HG03342 (cell line): Measurements from ENCODE around the gene SPEN.

ENCODE experiments used
- ATAC-seq: cut with Tn5 transposase; IDR thresholded peaks from one replicate; pipeline ENCODE4 v1.9.1; 2021; ENCODE audit warnings: mild to moderate bottlenecking, moderate library complexity; ENCODE audit not compliant: unreplicated experiment

SPEN gene

DNA sequence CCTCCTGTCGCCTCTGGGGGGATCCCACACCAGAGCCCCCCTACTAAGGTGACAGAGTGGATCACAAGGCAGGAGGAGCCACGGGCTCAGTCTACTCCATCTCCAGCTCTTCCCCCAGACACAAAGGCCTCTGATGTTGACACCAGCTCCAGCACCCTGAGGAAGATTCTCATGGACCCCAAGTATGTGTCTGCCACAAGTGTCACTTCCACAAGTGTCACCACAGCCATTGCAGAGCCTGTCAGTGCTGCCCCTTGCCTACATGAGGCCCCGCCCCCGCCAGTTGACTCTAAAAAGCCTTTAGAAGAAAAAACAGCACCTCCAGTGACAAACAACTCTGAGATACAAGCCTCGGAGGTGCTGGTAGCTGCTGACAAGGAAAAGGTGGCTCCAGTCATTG lies 86.2 kb downstream of the SPEN start:
- ATAC-seq, result no peak

DNA sequence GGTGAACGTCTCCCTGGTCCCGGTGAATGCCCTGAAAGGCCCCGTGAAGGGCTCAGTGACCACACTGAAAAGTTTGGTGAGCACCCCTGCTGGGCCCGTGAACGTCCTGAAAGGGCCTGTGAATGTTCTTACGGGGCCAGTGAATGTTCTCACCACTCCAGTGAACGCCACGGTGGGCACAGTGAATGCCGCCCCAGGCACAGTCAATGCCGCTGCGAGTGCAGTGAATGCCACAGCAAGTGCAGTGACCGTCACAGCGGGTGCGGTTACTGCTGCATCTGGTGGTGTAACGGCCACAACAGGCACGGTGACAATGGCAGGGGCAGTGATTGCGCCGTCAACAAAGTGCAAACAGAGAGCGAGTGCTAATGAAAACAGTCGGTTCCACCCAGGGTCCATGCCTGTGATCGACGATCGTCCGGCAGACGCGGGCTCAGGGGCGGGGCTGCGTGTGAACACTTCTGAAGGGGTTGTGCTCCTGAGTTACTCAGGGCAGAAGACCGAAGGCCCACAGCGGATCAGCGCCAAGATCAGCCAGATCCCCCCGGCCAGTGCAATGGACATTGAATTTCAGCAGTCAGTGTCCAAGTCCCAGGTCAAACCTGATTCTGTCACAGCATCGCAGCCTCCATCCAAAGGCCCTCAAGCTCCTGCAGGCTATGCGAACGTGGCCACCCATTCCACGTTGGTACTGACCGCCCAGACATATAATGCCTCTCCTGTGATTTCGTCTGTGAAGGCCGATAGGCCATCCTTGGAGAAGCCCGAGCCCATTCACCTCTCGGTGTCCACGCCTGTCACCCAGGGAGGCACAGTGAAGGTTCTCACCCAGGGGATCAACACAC lies 86.9 kb downstream of the SPEN start:
- no peak for ATAC-seq

DNA sequence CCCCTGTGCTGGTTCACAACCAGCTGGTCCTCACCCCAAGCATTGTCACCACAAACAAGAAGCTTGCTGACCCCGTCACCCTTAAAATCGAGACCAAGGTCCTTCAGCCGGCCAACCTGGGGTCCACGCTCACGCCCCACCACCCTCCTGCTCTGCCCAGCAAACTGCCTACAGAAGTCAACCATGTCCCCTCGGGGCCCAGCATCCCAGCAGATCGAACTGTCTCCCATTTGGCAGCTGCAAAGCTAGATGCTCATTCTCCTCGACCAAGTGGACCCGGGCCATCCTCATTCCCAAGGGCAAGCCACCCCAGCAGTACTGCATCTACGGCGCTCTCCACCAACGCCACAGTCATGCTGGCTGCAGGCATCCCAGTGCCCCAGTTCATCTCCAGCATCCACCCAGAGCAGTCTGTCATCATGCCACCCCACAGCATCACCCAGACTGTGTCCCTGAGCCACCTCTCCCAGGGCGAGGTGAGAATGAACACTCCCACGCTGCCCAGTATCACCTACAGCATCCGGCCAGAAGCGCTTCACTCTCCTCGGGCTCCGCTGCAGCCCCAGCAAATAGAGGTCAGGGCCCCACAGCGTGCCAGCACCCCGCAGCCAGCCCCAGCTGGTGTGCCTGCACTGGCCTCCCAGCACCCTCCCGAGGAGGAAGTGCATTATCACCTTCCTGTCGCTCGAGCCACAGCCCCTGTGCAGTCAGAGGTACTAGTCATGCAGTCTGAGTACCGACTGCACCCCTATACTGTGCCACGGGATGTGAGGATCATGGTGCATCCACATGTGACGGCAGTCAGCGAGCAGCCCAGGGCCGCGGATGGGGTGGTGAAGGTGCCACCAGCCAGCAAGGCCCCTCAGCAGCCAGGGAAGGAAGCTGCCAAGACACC lies 87.8 kb downstream of the SPEN start:
- no peak for ATAC-seq

DNA sequence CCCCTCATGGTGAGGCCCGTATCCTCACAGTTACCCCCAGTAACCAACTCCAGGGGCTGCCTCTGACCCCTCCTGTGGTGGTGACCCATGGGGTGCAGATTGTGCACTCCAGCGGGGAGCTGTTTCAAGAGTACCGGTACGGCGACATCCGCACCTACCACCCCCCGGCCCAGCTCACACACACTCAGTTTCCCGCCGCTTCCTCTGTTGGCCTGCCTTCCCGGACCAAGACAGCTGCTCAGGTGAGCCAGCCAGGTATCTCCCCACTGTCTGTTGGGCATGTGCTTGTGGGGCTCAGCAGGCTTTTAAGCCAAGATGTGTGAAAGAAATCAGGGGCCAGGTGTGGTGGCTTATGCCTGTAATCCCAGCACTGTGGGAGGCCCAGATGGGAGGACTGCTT lies 88.5 kb downstream of the SPEN start:
- ATAC-seq, result no peak

DNA sequence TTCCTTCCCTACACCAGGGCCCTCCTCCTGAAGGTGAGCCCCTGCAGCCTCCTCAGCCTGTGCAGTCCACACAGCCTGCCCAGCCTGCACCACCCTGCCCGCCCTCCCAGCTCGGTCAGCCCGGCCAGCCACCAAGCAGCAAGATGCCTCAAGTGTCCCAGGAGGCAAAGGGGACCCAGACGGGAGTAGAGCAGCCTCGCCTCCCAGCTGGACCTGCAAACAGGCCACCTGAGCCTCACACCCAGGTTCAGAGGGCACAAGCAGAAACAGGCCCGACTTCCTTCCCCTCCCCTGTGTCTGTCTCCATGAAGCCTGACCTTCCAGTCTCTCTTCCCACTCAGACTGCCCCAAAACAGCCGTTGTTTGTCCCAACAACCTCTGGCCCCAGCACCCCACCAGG lies 89.6 kb downstream of the SPEN start:
- ATAC-seq, result no peak

DNA sequence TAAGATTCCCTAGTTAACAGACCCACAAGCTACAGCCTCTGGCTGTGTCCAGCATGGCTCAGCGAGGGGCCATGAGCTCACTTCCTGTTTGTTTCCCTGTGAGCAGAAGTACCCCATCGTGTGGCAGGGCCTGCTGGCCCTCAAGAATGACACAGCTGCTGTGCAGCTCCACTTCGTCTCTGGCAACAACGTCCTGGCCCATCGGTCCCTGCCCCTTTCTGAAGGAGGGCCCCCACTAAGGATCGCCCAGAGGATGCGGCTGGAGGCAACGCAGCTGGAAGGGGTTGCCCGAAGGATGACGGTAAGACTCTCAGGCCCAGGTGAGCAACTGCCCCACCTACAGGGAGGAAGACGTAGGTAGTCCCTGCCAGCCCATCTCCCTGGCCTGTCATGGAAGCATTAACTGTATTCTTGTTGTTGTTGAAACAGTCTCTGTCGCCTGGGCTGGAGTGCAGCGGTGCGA lies 90.2 kb downstream of the SPEN start:
- ATAC-seq, result no peak

DNA sequence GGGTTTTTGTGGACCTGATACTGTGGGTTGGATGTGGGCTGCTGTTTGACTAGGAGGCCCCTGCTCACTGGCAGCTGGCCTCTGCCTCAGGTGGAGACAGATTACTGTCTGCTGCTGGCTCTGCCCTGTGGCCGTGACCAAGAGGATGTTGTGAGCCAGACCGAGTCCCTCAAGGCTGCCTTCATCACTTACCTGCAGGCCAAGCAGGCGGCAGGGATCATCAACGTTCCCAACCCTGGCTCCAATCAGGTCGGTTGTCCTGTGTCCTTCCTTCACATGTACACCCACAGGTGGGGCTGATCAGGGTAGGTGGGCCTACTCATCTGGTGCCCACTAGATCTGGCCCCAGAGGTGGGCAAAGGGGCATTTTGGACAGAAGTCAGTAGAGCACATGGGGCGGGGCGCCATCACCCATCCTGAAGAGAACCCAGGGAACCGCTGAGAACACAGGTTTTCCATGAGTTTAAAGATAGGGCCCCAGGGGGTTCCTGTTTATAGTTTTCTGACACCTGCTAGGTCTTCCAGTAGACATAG lies 91.2 kb downstream of the SPEN start:
- ATAC-seq, result no peak

DNA sequence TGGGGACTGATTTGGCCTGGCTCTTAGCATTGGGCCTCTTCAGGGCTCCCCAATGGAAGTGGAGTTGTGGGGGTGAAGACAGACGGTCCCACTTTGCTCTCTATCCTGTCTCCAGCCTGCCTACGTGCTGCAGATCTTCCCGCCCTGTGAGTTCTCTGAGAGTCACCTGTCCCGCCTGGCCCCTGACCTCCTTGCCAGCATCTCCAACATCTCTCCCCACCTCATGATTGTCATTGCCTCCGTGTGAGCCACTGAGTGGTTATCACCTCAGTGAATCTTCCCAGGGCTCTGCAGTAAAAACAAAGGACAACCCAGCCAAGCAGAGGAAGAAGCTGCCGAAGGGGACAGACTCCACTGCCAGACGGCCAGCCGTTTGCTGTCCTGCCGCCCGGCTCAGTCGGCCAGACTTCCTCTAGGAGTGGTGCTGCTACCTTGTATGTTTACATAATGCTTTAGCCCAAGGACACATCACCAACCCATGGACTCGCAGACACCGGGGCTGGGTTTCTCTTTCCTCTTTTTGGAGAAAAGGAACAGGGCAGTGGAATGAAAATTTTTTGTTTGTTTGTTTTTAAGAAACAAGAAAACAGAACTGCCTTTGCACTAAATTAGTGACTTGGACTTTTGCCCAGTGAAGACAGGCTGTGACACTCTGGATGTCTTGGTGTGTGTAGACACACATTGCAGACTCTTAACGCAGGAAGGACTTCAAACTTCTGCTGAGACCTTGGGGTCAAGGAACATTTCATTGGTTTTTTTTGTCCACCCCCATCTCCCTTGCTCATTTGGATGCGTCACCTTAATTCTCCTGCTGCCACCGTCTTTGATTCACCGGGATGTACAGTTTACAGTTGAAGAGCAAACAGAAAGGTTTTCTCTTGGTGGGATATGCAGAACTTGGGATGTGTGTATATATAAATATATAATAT lies 91.9 kb downstream of the SPEN start:
- no peak for ATAC-seq

DNA sequence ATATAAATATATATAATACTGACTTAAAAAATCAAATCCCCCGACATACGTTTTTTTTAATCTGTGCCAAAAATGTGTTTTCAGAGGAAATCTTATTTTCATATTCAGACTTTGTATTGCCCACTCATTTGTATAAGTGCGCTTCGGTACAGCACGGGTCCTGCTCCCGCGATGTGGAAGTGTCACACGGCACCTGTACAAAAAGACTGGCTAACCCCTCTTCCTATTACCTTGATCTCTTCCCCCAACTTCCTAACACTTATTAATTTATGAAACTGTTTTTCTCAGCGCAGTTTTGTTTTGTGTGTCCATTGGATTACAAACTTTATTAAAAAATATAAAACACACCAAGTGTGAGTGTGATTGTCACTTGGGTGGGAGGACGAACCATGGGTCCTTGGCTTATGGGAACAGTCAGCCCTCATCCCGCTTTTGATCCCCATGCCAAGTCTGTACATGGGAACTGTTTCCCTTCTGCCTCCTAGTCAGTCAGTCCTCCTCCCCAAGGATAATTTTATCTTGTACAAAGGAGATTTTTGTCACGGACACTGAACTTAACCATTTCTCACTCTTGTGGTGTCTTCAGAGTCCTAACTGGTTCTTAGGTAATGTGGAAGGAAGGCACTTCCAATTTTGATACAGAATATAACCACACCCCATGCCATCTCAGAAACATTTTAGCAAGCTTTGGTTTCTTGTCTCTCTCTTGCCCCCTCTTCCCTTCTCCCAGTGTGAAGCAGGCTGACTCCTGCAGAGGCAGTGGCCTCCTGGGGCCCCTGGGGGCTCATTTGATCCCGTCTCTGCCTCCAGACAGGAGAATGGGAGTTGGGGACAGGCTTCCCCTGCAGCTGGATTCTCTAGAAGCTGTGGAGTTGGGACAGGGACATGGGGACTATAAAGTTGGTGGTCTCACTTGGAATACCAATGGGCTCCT lies 92.9 kb downstream of the SPEN start:
- ATAC-seq, result no peak

DNA sequence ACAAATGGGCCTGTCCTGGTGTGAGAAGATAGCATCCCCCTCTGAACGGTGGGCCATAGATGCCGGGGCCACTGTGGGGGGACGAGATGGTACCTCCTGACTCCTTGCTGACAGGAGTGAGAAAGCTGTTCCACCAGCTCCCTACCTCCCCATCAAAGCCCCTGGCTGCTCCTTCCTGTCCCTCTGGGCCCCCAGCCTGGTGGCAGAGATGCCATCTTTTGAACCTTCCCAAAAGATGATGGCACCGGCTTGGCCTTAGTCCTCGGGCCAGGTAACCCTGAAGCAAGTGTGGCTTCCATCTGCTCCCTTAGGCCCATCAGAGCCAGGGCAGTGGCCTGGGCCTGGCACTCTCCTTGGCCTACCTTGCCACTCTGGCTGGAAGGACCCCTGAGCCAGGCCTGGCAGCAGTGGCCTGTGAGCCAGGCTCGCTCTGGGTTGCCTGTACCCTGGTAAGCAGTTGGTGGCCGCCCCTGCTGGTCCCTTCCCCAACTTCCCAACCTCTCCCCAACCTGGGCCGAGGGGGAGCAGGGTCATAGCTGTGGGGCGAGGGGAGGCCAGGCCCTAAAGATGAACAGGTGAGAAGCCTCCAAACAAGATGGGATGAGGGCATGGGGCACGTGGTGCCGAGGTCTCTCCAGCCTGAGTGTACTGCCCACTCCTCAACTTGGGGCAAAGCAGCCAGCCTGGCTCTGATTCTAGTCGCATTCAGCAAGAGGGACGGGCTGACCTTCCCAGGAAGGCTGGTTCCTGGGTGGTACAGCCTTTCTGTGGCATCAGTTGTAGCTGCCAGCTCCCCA lies 93.7 kb downstream of the SPEN start:
- no peak for ATAC-seq

DNA sequence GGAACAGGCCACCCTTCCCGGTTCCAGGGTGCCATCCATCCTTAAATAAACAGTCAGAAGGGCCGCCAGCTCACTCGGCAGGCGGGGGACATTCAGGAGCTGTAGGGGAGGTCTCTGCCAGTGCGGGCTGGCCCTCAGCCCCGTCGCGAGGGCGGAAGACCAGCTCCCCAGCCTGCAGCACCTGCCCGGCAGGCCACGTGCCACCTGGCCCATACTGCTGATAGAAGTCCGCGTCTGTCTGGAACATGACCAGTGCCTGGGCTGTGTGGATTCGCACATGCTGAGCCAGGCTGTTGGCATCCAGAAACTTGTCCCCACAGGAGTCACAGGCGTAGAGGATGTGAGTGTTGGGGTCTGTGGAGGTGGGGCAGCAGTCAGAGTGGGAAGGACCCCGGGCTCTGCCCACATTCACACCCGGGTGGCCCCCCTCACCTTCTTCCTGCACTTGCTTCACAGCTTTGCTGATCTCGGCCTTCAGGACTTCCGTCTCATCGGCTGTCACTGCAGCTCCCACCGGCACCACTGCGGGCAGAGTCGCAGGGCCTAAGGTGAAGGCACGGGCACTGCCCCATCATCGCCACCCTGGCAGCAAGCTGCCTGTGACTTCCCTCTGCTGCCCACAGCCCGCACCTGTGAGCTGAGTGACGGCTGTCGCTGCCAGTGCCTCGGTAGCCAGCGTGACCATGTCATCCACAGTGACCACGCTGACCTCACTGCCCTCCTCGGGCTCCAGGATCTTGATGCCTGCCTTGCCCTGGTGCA lies 94.6 kb downstream of the SPEN start:
- ATAC-seq, result no peak

DNA sequence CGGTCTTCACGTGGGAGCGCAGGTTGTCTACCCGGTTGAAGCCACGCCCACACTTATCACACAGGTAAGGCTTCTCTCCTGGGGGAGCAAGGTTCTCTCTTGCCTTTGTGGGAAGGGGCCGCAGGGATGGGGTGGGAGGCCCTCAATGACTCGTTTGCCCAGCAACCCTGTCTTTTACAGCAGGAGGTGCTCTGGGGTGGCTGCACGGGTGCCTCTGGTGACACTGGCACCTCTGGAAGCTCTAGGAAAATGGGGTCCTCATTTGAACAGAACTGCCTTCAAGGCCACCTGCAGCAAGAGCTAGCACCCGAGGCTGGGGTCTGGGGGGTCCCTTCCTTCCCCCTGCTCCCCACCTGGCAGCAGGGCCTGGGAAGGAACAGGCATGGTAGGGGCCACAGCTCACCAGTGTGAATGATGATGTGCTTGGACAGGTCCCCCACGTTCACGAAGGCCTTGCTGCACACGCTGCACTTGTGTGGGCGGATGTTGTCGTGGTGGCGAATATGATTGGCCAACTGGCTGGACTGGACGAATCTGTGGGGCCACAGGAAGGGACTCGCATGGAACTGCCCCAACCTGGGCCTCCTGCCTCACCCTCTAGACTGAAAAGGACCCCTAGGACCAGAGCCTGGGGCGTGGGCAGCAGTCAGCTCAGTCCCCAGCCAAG lies 95.3 kb downstream of the SPEN start:
- no peak for ATAC-seq

DNA sequence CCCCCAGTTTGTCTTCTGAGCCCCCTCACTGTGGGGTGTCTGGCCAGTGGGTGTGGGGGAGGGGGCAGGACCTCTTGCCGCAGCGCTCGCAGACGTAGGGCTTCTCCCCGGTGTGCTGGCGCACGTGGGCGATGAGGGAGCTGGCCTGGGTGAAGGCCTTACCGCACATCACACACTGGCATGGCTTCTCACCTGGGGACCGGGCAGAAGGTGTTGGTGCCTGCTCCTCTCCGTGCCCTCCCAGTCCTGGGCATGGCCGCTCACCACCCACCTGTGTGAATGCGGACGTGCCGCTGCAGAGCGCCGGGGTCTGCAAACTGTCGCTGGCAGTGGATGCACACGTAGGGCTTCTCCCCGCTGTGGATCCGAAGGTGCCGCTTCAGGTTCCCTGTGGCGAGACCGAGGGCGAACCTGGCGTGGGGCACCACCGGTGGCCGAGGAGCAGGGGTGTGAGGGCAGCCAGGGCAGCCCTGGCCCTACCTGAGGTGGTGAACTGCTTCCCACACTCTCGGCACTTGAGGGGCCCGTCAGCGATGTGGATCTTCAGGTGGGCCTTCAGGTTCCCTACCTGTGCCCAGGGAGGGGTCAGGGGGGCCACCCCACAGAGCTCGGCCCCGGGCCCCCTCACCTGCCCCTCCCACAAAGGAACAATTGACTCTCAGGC lies 96.0 kb downstream of the SPEN start:
- no peak for ATAC-seq

DNA sequence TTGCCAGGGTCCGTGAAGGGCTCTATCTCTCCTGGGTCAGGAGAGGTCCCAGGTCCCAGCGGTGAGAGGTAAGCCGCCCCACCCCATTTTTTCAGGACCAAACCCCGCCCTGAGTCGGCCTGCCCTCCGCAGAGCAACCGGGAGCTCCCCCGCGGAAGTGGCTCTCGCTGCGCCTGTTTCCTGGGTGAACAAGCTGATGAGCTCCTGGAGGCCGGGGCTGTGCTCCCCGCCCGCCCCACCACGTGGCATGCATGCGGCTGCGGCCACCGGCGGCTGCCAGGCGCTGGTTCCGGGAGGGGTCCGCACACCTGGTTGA lies 96.4 kb downstream of the SPEN start:
- ATAC-seq, result no peak

DNA sequence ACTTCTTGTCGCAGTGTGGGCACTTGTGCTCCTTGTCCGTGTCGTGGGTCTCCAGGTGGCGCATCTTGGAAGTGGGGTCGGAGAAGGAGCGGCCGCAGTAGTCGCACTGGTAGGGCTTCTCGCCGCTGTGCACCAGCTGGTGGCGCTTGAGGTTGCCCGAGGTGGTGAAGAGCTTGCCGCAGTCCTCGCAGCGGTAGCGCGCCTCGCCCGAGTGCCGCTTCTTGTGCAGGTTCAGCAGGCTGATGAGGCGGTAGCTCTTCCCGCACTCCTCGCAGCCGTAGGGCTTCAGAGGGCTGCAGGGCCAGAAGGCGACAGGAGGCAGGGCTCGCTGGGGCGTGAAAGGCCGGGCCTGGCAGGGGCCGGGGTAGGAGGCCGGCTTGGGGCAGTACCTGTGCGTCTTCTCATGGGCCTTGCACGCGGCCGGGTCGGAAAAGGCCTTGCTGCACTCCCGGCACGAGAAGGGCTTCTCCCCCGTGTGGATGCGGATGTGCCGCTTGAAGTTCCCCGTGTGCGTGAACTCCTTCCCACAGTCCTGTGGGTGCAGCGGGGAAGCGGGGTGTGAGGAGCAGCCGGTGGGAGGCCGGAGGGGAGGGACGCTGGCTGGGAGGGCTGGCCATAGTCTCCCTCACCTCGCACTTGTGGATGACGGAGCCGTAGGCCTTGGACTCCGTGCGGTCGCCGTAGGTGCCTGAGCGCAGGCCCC lies 97.0 kb downstream of the SPEN start:
- no peak for ATAC-seq

DNA sequence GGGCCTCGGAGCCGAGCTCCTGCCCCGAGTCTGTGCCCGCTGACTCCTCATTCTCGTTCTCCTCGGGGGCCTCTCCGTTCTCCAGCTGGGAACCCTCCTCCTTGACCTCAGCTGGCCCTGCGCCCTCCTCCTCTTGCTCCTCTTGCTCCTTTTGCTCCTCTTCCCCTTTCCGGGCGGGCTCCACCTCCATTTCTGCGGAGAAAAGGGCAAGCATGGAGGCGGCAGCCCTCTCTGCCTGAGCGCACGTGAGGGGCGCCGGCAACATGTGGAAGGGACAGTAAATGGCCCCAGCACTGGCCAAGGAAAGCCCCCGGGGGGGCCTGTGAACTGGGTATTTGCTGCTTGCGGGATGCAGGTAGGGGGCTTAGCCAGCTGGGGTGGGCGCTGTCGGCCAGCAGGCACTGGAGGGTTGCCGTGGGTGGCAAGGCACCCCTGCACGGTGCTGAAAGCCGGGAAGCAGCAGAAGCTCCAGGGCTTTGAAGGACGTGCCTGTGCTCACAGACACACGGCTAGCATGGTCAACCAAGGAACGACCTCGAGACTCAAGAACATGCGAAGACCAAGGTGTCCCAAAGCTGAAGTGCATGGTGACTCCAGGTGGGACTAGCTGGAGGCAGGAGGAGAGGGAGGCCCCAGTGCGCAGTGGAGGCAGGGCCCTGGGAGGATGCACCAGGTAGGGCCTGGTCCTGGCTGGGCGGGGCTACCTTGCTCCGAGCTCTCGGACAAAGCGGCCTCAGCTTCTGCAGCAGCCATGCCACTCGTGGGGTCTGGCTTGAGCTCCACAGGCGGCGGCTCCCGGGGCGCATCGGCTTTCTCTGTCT lies 97.7 kb downstream of the SPEN start:
- no peak for ATAC-seq
